SK-N-SH (cell line): ENCODE data around the gene EXOSC2. TPM values are rescaled to one million over a fixed set of nuclear protein-coding genes. Genes with fewer than 3 reads are reported as not detected.

Experiments used
- CTCF ChIA-PET: fragments of 300-600, 350-600 bp; formaldehyde crosslinking; extraction: SDS; loops from one replicate; lab custom pipeline; 2021; lab: Yijun Ruan, JAX
- POLR2A ChIA-PET: fragments of 350-600 bp; sonication (Branson Sonifier 250); formaldehyde crosslinking; extraction: SDS; loops from one replicate; lab custom pipeline; 2020; ENCODE audit warnings: antibody characterized with exemption, inconsistent platforms; lab: Yijun Ruan, JAX
- DNase-seq: peaks from one replicate; pipeline ENCODE4 v3.0.0; 2012
- H2AFZ ChIP-seq: fragments of 200-600 bp; sonication (generic); 2 replicates; pipeline ENCODE4 v1.8.1; 2016; ENCODE audit warnings: antibody characterized with exemption, mild to moderate bottlenecking, low read depth
- H3F3A ChIP-seq: fragments of 200-600 bp; sonication (generic); replicated peaks from 2 replicates; pipeline ENCODE3; 2016; ENCODE audit warnings: antibody characterized with exemption, mild to moderate bottlenecking; ENCODE audit not compliant: insufficient read depth
- H3K27ac ChIP-seq, 2 experiments: fragments of 200-500 bp in 1 of 2; fragments of 200-600 bp in 1 of 2; sonication (Bioruptor generic) in 1 of 2; sonication (generic), shearing (Covaris generic) in 1 of 2; 2 replicates each; pipeline versions ENCODE4 v1.5.1 to v1.6.1; 2014 to 2016; ENCODE audit warnings: low read depth in 2 of 2, inconsistent platforms in 1 of 2, low read length in 1 of 2, mild to moderate bottlenecking in 1 of 2, mixed read lengths in 1 of 2
- H3K27me3 ChIP-seq: fragments of 200-600 bp; sonication (generic), shearing (Covaris generic); 2 replicates; pipeline ENCODE4 v1.6.1; 2016; ENCODE audit warnings: mixed run types; ENCODE audit not compliant: insufficient read depth
- H3K36me3 ChIP-seq, 2 experiments: fragments of 200-500 bp in 1 of 2; fragments of 200-600 bp in 1 of 2; sonication (Bioruptor generic) in 1 of 2; sonication (generic) in 1 of 2; replicated peaks in 1 of 2; 2 replicates each; pipeline versions ENCODE3 to v1.5.1; 2014 to 2016; ENCODE audit warnings: low read length in 1 of 2, mild to moderate bottlenecking in 1 of 2; ENCODE audit not compliant: insufficient read depth in 2 of 2, control insufficient read depth in 1 of 2
- H3K4me1 ChIP-seq, 2 experiments: fragments of 200-500 bp in 1 of 2; fragments of 200-600 bp in 1 of 2; sonication (Bioruptor generic) in 1 of 2; sonication (generic), shearing (Covaris generic) in 1 of 2; 2 replicates each; pipeline versions ENCODE4 v1.5.1 to v1.6.1; 2014 to 2016; ENCODE audit warnings: low read depth in 1 of 2, low read length in 1 of 2, mixed run types in 1 of 2; ENCODE audit not compliant: insufficient read depth in 2 of 2, control insufficient read depth in 1 of 2
- H3K4me2 ChIP-seq: fragments of 200-600 bp; sonication (generic), shearing (Covaris generic); 2 replicates; pipeline ENCODE4 v1.6.1; 2017; ENCODE audit warnings: mixed run types
- H3K4me3 ChIP-seq, 2 experiments: fragments of 200-500 bp in 1 of 2; fragments of 200-600 bp in 1 of 2; sonication (Bioruptor generic) in 1 of 2; sonication (generic), shearing (Covaris generic) in 1 of 2; 2 replicates each; pipeline versions ENCODE4 v1.5.1 to v1.8.1; 2014 to 2016; ENCODE audit warnings: low read depth in 2 of 2, inconsistent platforms in 1 of 2, low read length in 1 of 2, mild to moderate bottlenecking in 1 of 2, mixed read lengths in 1 of 2, moderate library complexity in 1 of 2
- H3K79me2 ChIP-seq: fragments of 200-600 bp; sonication (generic); 2 replicates; pipeline ENCODE4 v1.8.1; 2017; ENCODE audit warnings: mild to moderate bottlenecking; ENCODE audit not compliant: insufficient read depth
- H3K9ac ChIP-seq: fragments of 200-600 bp; sonication (generic); 2 replicates; pipeline ENCODE4 v1.6.1; 2017; ENCODE audit warnings: mixed run types
- H3K9me2 ChIP-seq: fragments of 200-600 bp; sonication (generic); 2 replicates; pipeline ENCODE4 v1.6.1; 2017; ENCODE audit warnings: mixed run types
- H3K9me3 ChIP-seq: fragments of 200-600 bp; sonication (generic); 2 replicates; pipeline ENCODE4 v1.6.1; 2017; ENCODE audit warnings: mixed run types, mild to moderate bottlenecking, moderate library complexity
- H4K20me1 ChIP-seq: fragments of 200-600 bp; sonication (generic); 2 replicates; pipeline ENCODE4 v1.6.1; 2017; ENCODE audit warnings: mild to moderate bottlenecking, mixed run types; ENCODE audit not compliant: insufficient read depth
- CHD2 ChIP-seq: fragments of 150-350 bp; IDR thresholded peaks from 2 replicates; pipeline ENCODE4 v1.6.1; 2018; ENCODE audit warnings: low read length; ENCODE audit not compliant: partially characterized antibody
- EP300 ChIP-seq, 2 experiments: IDR thresholded peaks; 2 replicates each; pipeline versions ENCODE4 v1.4.0 to v1.6.1; 2012; ENCODE audit warnings: borderline replicate concordance in 1 of 2, low read depth in 1 of 2, low read length in 1 of 2
- FOXM1 ChIP-seq: IDR thresholded peaks from 2 replicates; pipeline ENCODE4 v1.4.0; 2012; ENCODE audit warnings: low read depth, mild to moderate bottlenecking
- GABPA ChIP-seq: IDR thresholded peaks from 2 replicates; pipeline ENCODE4 v1.4.0; 2012; ENCODE audit warnings: low read depth, mild to moderate bottlenecking
- GATA2 ChIP-seq: sonication (generic); formaldehyde crosslinking; IDR thresholded peaks from 2 replicates; pipeline ENCODE4 v1.5.0; 2020; ENCODE audit warnings: mild to moderate bottlenecking, missing genetic modification reagents
- MAX ChIP-seq: IDR thresholded peaks from 2 replicates; pipeline ENCODE4 v1.4.0; 2012; ENCODE audit warnings: low read depth
- MXI1 ChIP-seq: IDR thresholded peaks from 2 replicates; pipeline ENCODE4 v1.6.1; 2012; ENCODE audit warnings: mild to moderate bottlenecking, low read depth, low read length, improper control_type of control experiment
- NFIC ChIP-seq: IDR thresholded peaks from 2 replicates; pipeline ENCODE4 v1.4.0; 2012; ENCODE audit warnings: borderline replicate concordance
- POLR2AphosphoS5 ChIP-seq: IDR thresholded peaks from 2 replicates; pipeline ENCODE4 v1.6.1; 2012; ENCODE audit warnings: low read depth, low read length
- RCOR1 ChIP-seq: fragments of 150-350 bp; IDR thresholded peaks from 2 replicates; pipeline ENCODE4 v1.6.1; 2017; ENCODE audit warnings: antibody characterized with exemption, low read length
- RFX5 ChIP-seq: IDR thresholded peaks from 2 replicates; pipeline ENCODE4 v1.6.1; 2012; ENCODE audit warnings: mild to moderate bottlenecking, improper control_type of control experiment, low read length
- YY1 ChIP-seq: IDR thresholded peaks from 2 replicates; pipeline ENCODE4 v1.4.0; 2012; ENCODE audit warnings: low read depth, mild to moderate bottlenecking
- WGBS: methylation state at CpG from one replicate; pipeline ENCODE4 v1.1.6; 2017; ENCODE audit warnings: low lambda C conversion rate; 5-methylcytosine and 5-hydroxymethylcytosine counted together
- polyA plus RNA-seq, 3 experiments: library from polyadenylated mRNA; depleted of rRNA; stranded (reverse); fragments of >200 nt; gene quantifications; 2 replicates each; pipeline ENCODE4 v1.2.3, GENCODE V29; 2012
- TF ChIP-seq, protein P1 (sequence below): IDR thresholded peaks from 2 replicates; pipeline ENCODE4 v1.4.0; 2012; ENCODE audit warnings: low read depth, borderline replicate concordance
- TF ChIP-seq, protein P2 (sequence below): IDR thresholded peaks from 2 replicates; pipeline ENCODE4; 2012
- TF ChIP-seq, protein P3 (sequence below): fragments of 150-350 bp; IDR thresholded peaks from 2 replicates; pipeline ENCODE4 v1.6.1; 2016; ENCODE audit warnings: mild to moderate bottlenecking, low read depth, low read length

The EXOSC2 gene
- polyA plus RNA-seq, 1 of the 3 experiments (the other 2 are of a cell fraction): 28.7 TPM

GRCh38 chr9:130670644-130671043 is 22.9 kb upstream of the EXOSC2 start:
- H3K9ac ChIP-seq: no peak overlapping the region
- H3F3A ChIP-seq: no peaks in the 10 kb centered on the region
- H3K4me3 ChIP-seq: no peak overlapping the region
- no peaks in the 10 kb centered on the region for H4K20me1 ChIP-seq
- POLR2A ChIA-PET: no interaction called here
- peaks cover 19% of the 10 kb centered on the region for H3K27me3 ChIP-seq
- CTCF ChIA-PET: interaction anchor here (0.9 to 1.4 kb wide), 2 partner anchors 8 to 12 kb away, joined by 3 to 4 read pairs; no protein-coding TSS in a partner anchor
- WGBS: 90% methylated on average over 6 of the region's 6 CpGs
- H3K9me3 ChIP-seq: no peaks in the 10 kb centered on the region
- DNase-seq: no peak
- no peak overlapping the region for H3K27ac ChIP-seq
- peaks cover 0 to 2% of the 10 kb centered on the region in 2 experiments; a peak in 1 of 4 replicates for H3K4me1 ChIP-seq
- TF ChIP-seq FOXM1: no peak
- TF ChIP-seq, protein P1, sequence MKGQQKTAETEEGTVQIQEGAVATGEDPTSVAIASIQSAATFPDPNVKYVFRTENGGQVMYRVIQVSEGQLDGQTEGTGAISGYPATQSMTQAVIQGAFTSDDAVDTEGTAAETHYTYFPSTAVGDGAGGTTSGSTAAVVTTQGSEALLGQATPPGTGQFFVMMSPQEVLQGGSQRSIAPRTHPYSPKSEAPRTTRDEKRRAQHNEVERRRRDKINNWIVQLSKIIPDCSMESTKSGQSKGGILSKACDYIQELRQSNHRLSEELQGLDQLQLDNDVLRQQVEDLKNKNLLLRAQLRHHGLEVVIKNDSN: no peak
- TF ChIP-seq RCOR1: no peak
- TF ChIP-seq EP300 (IDR thresholded peaks at IDR 0.05; ENCODE audit: borderline replicate concordance in 1 of 2, low read depth in 1 of 2, low read length in 1 of 2): no peak
- TF ChIP-seq NFIC: no peak
- TF ChIP-seq, protein P2, sequence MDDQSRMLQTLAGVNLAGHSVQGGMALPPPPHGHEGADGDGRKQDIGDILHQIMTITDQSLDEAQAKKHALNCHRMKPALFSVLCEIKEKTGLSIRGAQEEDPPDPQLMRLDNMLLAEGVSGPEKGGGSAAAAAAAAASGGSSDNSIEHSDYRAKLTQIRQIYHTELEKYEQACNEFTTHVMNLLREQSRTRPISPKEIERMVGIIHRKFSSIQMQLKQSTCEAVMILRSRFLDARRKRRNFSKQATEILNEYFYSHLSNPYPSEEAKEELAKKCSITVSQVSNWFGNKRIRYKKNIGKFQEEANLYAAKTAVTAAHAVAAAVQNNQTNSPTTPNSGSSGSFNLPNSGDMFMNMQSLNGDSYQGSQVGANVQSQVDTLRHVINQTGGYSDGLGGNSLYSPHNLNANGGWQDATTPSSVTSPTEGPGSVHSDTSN: no peak
- no peak for TF ChIP-seq YY1
- TF ChIP-seq RFX5: no peak
- no peak for TF ChIP-seq CHD2
- TF ChIP-seq GATA2 (CRISPR knock-in tag): no peak
- TF ChIP-seq POLR2AphosphoS5: no peak
- TF ChIP-seq GABPA: no peak
- TF ChIP-seq MXI1: no peak
- TF ChIP-seq, protein P3, sequence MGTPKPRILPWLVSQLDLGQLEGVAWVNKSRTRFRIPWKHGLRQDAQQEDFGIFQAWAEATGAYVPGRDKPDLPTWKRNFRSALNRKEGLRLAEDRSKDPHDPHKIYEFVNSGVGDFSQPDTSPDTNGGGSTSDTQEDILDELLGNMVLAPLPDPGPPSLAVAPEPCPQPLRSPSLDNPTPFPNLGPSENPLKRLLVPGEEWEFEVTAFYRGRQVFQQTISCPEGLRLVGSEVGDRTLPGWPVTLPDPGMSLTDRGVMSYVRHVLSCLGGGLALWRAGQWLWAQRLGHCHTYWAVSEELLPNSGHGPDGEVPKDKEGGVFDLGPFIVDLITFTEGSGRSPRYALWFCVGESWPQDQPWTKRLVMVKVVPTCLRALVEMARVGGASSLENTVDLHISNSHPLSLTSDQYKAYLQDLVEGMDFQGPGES: no peak
- no peak overlapping the region for H3K4me2 ChIP-seq
- H3K36me3 ChIP-seq: no peaks in the 10 kb centered on the region
- no peak overlapping the region for H2AFZ ChIP-seq
- H3K79me2 ChIP-seq: no peaks in the 10 kb centered on the region
- no peaks in the 10 kb centered on the region for H3K9me2 ChIP-seq

- Histone ChIP-seq H3F3A (no peaks in the 10 kb centered on the region), H3K4me3 (no peak overlapping the region), H3K27ac (no peak overlapping the region), H3K9ac (no peak overlapping the region), H3K9me3 (no peaks in the 10 kb centered on the region), H2AFZ (no peak overlapping the region), H3K4me2 (no peak overlapping the region), H3K36me3 (no peaks in the 10 kb centered on the region), H3K9me2 (no peaks in the 10 kb centered on the region), H3K27me3 (peaks cover under 1% of the 10 kb centered on the region; the same call in 1 of the 2 replicates), H3K79me2 (no peaks in the 10 kb centered on the region), H4K20me1 (no peaks in the 10 kb centered on the region), H3K4me1 (peaks cover 0 to 2% of the 10 kb centered on the region in 2 experiments; a peak in 1 of 4 replicates)
- peak; percentile 41 for DNase-seq
- POLR2A ChIA-PET: no interaction called here
- WGBS: 82% methylated on average over 8 of the region's 8 CpGs
- TF ChIP-seq MAX (0 out of 2 replicates have a peak, but pooled peaks have one; percentile 17), GABPA (no peak)
- CTCF ChIA-PET: interaction anchor here (0.7 to 1.7 kb wide), 5 partner anchors 11 to 269 kb away, joined by 3 to 5 read pairs (median 3); no protein-coding TSS in a partner anchor
Observed at GRCh38 chr9:130672466-130672865, 21.1 kb upstream of the EXOSC2 start.
